GM23248 (cell line): ENCODE measurements around the gene CARD14.

ENCODE experiments used
- EZH2 ChIP-seq: fragments of 200-600 bp; sonication (generic); IDR thresholded peaks from 2 replicates; pipeline ENCODE4 v1.6.1; 2018; ENCODE audit warnings: antibody characterized with exemption, mild to moderate bottlenecking; ENCODE audit not compliant: insufficient read depth, poor library complexity, severe bottlenecking
- EZH2phosphoT487 ChIP-seq: fragments of 200-600 bp; sonication (generic); IDR thresholded peaks from 2 replicates; pipeline ENCODE4 v1.6.1; 2018; ENCODE audit warnings: antibody characterized with exemption, moderate library complexity, mild to moderate bottlenecking, low read depth; ENCODE audit not compliant: insufficient read depth

DNA sequence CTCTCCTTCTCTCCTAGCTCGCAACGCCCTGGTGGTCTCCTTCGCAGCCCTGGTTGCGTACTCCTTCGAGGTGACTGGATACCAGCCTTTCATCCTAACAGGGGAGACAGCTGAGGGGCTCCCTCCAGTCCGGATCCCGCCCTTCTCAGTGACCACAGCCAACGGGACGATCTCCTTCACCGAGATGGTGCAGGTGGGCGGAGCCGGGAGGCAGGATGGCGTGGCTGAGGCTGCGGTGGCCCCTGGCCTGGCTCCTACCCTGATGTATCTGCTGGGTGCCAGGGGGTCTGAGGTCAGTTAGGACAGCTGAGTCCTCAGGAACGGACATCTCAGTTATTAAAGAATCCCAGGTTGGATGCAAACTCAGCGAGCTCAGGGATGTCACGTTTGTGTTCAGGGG, 67.1 kb downstream of the CARD14 start:
- TF ChIP-seq EZH2phosphoT487, result no peak
- no peak for TF ChIP-seq EZH2
